H1 (cell line): Measurements from ENCODE around the gene MTIF2.
"Not testable (repeated sequence)": the region's sequence is repeated elsewhere in the genome, so short reads cannot be mapped to it uniquely, and the experiment has no call there.

ENCODE experiments used
- POLR2AphosphoS5 ChIP-seq: IDR thresholded peaks from 2 replicates; pipeline ENCODE4 v1.6.1; 2011; ENCODE audit warnings: low read depth, low read length
- TAF1 ChIP-seq: IDR thresholded peaks from 2 replicates; pipeline ENCODE4 v1.6.1; 2011; ENCODE audit warnings: mild to moderate bottlenecking, low read depth, low read length
- TF ChIP-seq, protein P1 (sequence below), 3 experiments: IDR thresholded peaks; 1 replicate in 2 of 3; 2 replicates in 1 of 3; pipeline versions ENCODE4 v1.5.1 to v1.6.1; 2011; ENCODE audit warnings: low read length in 3 of 3, mild to moderate bottlenecking in 3 of 3, inconsistent platforms in 2 of 3, low read depth in 1 of 3, moderate library complexity in 1 of 3; ENCODE audit not compliant: insufficient read depth in 1 of 3; ENCODE audit errors: control extremely low read depth in 1 of 3

GRCh38 chr2:55279214-55279835 is 10.3 kb upstream of the MTIF2 start:
- TF ChIP-seq TAF1, result 0 out of 2 replicates have a peak, but pooled peaks have one; percentile 33
- not testable (repeated sequence) for TF ChIP-seq POLR2AphosphoS5
- TF ChIP-seq, protein P1, sequence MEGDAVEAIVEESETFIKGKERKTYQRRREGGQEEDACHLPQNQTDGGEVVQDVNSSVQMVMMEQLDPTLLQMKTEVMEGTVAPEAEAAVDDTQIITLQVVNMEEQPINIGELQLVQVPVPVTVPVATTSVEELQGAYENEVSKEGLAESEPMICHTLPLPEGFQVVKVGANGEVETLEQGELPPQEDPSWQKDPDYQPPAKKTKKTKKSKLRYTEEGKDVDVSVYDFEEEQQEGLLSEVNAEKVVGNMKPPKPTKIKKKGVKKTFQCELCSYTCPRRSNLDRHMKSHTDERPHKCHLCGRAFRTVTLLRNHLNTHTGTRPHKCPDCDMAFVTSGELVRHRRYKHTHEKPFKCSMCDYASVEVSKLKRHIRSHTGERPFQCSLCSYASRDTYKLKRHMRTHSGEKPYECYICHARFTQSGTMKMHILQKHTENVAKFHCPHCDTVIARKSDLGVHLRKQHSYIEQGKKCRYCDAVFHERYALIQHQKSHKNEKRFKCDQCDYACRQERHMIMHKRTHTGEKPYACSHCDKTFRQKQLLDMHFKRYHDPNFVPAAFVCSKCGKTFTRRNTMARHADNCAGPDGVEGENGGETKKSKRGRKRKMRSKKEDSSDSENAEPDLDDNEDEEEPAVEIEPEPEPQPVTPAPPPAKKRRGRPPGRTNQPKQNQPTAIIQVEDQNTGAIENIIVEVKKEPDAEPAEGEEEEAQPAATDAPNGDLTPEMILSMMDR (IDR thresholded peaks at IDR 0.05; ENCODE audit: control extremely low read depth in 1 of 3, insufficient read depth in 1 of 3, low read depth in 1 of 3, low read length in 3 of 3), result not testable (repeated sequence)
